Parathyroid adenoma (tissue), 2 donors: ENCODE measurements around the gene PPP1R13L.

ENCODE experiments used
- H2AFZ ChIP-seq: fragments of 300-600 bp; sonication (generic); one replicate; pipeline ENCODE4 v1.7.0; 2017; ENCODE audit warnings: antibody characterized with exemption, mild to moderate bottlenecking
- H3K27ac ChIP-seq: fragments of 300-600 bp; sonication (generic); one replicate; pipeline ENCODE4 v1.7.0; 2017
- H3K27me3 ChIP-seq: fragments of 300-600 bp; sonication (generic); one replicate; pipeline ENCODE4 v1.7.0; 2017; ENCODE audit warnings: low read length; ENCODE audit not compliant: control insufficient read depth, insufficient read depth
- H3K36me3 ChIP-seq: fragments of 300-600 bp; sonication (generic); one replicate; pipeline ENCODE4 v1.7.0; 2017; ENCODE audit warnings: low read length; ENCODE audit not compliant: control insufficient read depth, insufficient read depth
- H3K4me1 ChIP-seq: fragments of 300-600 bp; sonication (generic); one replicate; pipeline ENCODE4 v1.7.0; 2017; ENCODE audit warnings: control low read depth
- H3K4me2 ChIP-seq: fragments of 300-600 bp; sonication (generic); one replicate; pipeline ENCODE4 v1.7.0; 2017; ENCODE audit warnings: low read length
- H3K4me3 ChIP-seq: fragments of 300-600 bp; sonication (generic); one replicate; pipeline ENCODE4 v1.7.0; 2017; ENCODE audit warnings: low read depth, low read length
- H3K79me2 ChIP-seq: fragments of 300-600 bp; sonication (generic); one replicate; pipeline ENCODE4 v1.7.0; 2017; ENCODE audit warnings: control low read depth
- H3K9ac ChIP-seq: fragments of 300-600 bp; sonication (generic); one replicate; pipeline ENCODE4 v1.7.0; 2017; ENCODE audit warnings: mild to moderate bottlenecking
- H3K9me3 ChIP-seq: fragments of 300-600 bp; sonication (generic); one replicate; pipeline ENCODE4 v1.7.0; 2017; ENCODE audit warnings: low read length; ENCODE audit not compliant: control insufficient read depth
- CTCF ChIP-seq: fragments of 300-600 bp; sonication (generic); IDR thresholded peaks from one replicate; pipeline ENCODE4 v1.7.0; 2017; ENCODE audit warnings: antibody characterized with exemption, mild to moderate bottlenecking
- donor health status: primary hyperparathyroidism.

The PPP1R13L gene

GRCh38 chr19:45404557-45405434 is at the start of gene PPP1R13L:
Gene PPP1R13L (minus strand): TSS chr19:45405069. CDS start chr19:45398318, 6,751 bp downstream.
- Histone ChIP-seq H3K4me2 (peak within 1 kb of the TSS; percentile 59), H3K4me1 (peaks cover 8% of the 10 kb centered on the region), H3K9ac (peak within 1 kb of the TSS; percentile 64), H3K4me3 (peak within 1 kb of the TSS; percentile 80), H3K27ac (peak within 1 kb of the TSS; percentile 99), H3K9me3 (no peaks in the 10 kb centered on the region), H3K27me3 (no peaks in the 10 kb centered on the region), H2AFZ (peak within 1 kb of the TSS; percentile 99), H3K36me3 (no peaks in the 10 kb centered on the region), H3K79me2 (peaks cover 6% of the 10 kb centered on the region)
- no peak for TF ChIP-seq CTCF

GRCh38 chr19:45451850-45452387 is 47.0 kb upstream of the PPP1R13L start:
- peak overlapping the region; percentile 99 for H3K27ac ChIP-seq

GRCh38 chr19:45451131-45451849 is 46.4 kb upstream of the PPP1R13L start:
- peak overlapping the region; percentile 97 for H3K4me3 ChIP-seq
- H2AFZ ChIP-seq = peak overlapping the region; percentile 86
- H3K4me2 ChIP-seq = peak overlapping the region; percentile 100
- TF ChIP-seq CTCF = no peak
- H3K36me3 ChIP-seq = no peaks in the 10 kb centered on the region
- peak overlapping the region; percentile 99 for H3K27ac ChIP-seq
- H3K9me3 ChIP-seq = no peaks in the 10 kb centered on the region
- H3K9ac ChIP-seq = peak overlapping the region; percentile 99
- H3K4me1 ChIP-seq = peaks cover 23% of the 10 kb centered on the region
- H3K79me2 ChIP-seq = no peaks in the 10 kb centered on the region
- H3K27me3 ChIP-seq = no peaks in the 10 kb centered on the region

More at GRCh38 chr19:45451850-45452387, 47.0 kb upstream of the PPP1R13L start:
- TF ChIP-seq CTCF = no peak
- H3K79me2 ChIP-seq = no peaks in the 10 kb centered on the region
- H3K9me3 ChIP-seq = no peaks in the 10 kb centered on the region
- H3K4me1 ChIP-seq = peaks cover 25% of the 10 kb centered on the region
- H3K4me3 ChIP-seq = no peak overlapping the region
- H2AFZ ChIP-seq = peak overlapping the region; percentile 86
- no peak overlapping the region for H3K4me2 ChIP-seq
- H3K9ac ChIP-seq = no peak overlapping the region
- H3K36me3 ChIP-seq = no peaks in the 10 kb centered on the region
- H3K27me3 ChIP-seq = no peaks in the 10 kb centered on the region

- H3K27me3 ChIP-seq = no peaks in the 10 kb centered on the region
- peak overlapping the region; percentile 82 for H3K27ac ChIP-seq
Measured at GRCh38 chr19:45450012-45450333, 45.1 kb upstream of the PPP1R13L start.

More at GRCh38 chr19:45450012-45450333, 45.1 kb upstream of the PPP1R13L start:
- H3K4me3 ChIP-seq = peak overlapping the region; percentile 91
- peak overlapping the region; percentile 96 for H3K4me2 ChIP-seq
- no peak for TF ChIP-seq CTCF
- no peaks in the 10 kb centered on the region for H3K79me2 ChIP-seq
- H3K9ac ChIP-seq = no peak overlapping the region
- peak overlapping the region; percentile 89 for H2AFZ ChIP-seq
- H3K36me3 ChIP-seq = no peaks in the 10 kb centered on the region
- H3K9me3 ChIP-seq = no peaks in the 10 kb centered on the region
- peaks cover 12% of the 10 kb centered on the region for H3K4me1 ChIP-seq
